IMR-90 (cell line): ENCODE data around the gene RALGPS2. TPM values are rescaled to one million over a fixed set of nuclear protein-coding genes. Genes with fewer than 3 reads are reported as not detected.
"Not testable (repeated sequence)": the region's sequence is repeated elsewhere in the genome, so short reads cannot be mapped to it uniquely, and the experiment has no call there.

Experiments used
- ATAC-seq: fragments of 200-7000 bp; cut with Tn5 transposase; 2 replicates; pipeline ENCODE4 v1.9.1; 2020; ENCODE audit warnings: low read depth, mild to moderate bottlenecking, moderate library complexity
- BruUV-seq: library from RNA; stranded (reverse); fragments of 400-500 nt; replicated peaks from 2 replicates; lab custom pipeline; 2021; lab: Mats Ljungman, UMichigan
- CTCF ChIA-PET: fragments of 300-600 bp; formaldehyde crosslinking; extraction: SDS; loops from one replicate; lab custom pipeline; 2021; ENCODE audit warnings: antibody characterized with exemption; lab: Yijun Ruan, JAX
- POLR2A ChIA-PET: fragments of 300-600 bp; sonication (Branson Sonifier 250); formaldehyde crosslinking; loops from one replicate; lab custom pipeline; 2022; ENCODE audit warnings: antibody characterized with exemption; ENCODE audit not compliant: unreplicated experiment; lab: Charles Lee
- DNase-seq: peaks from one replicate; pipeline ENCODE4 v3.0.0; 2013
- H2AFZ ChIP-seq: replicated peaks from 2 replicates; pipeline ENCODE3; 2013; ENCODE audit warnings: low read length, mild to moderate bottlenecking; ENCODE audit not compliant: poor library complexity
- H2AK5ac ChIP-seq: 2 replicates; pipeline ENCODE4 v1.6.1; 2013; ENCODE audit warnings: low read depth, low read length, inconsistent platforms
- H2AK9ac ChIP-seq: replicated peaks from 2 replicates; pipeline ENCODE3; 2013; ENCODE audit warnings: mild to moderate bottlenecking, low read depth, low read length, moderate library complexity; ENCODE audit not compliant: poor library complexity
- H2BK120ac ChIP-seq: 2 replicates; pipeline ENCODE4 v1.6.1; 2013; ENCODE audit warnings: low read depth, low read length, inconsistent platforms
- H2BK15ac ChIP-seq: 3 replicates; pipeline ENCODE4 v1.6.1; 2013; ENCODE audit warnings: low read depth, low read length, inconsistent platforms
- H2BK20ac ChIP-seq: 2 replicates; pipeline ENCODE4 v1.6.1; 2013; ENCODE audit warnings: low read depth, mild to moderate bottlenecking, inconsistent platforms, low read length, moderate library complexity
- H2BK5ac ChIP-seq: 2 replicates; pipeline ENCODE4 v1.6.1; 2013; ENCODE audit warnings: mild to moderate bottlenecking, low read depth, low read length, inconsistent platforms; ENCODE audit not compliant: poor library complexity, severe bottlenecking
- H3K14ac ChIP-seq: replicated peaks from 2 replicates; pipeline ENCODE4 v1.6.1; 2013; ENCODE audit warnings: low read depth, low read length, inconsistent platforms
- H3K18ac ChIP-seq: 2 replicates; pipeline ENCODE4 v1.6.1; 2013; ENCODE audit warnings: low read depth, low read length, control low read depth
- H3K23ac ChIP-seq: 2 replicates; pipeline ENCODE4 v1.6.1; 2013; ENCODE audit warnings: low read depth, low read length, inconsistent platforms
- H3K27ac ChIP-seq: 2 replicates; pipeline ENCODE4 v1.5.1; 2013; ENCODE audit warnings: mild to moderate bottlenecking, control low read depth, low read length; ENCODE audit not compliant: insufficient read depth
- H3K27me3 ChIP-seq: 2 replicates; pipeline ENCODE4 v1.6.1; 2013; ENCODE audit warnings: low read length; ENCODE audit not compliant: control insufficient read depth, insufficient read depth
- H3K36me3 ChIP-seq: 2 replicates; pipeline ENCODE4 v1.6.1; 2013; ENCODE audit warnings: low read length, mixed read lengths; ENCODE audit not compliant: control insufficient read depth, insufficient read depth
- H3K4ac ChIP-seq: 2 replicates; pipeline ENCODE4 v1.6.1; 2013; ENCODE audit warnings: low read depth, low read length, inconsistent platforms
- H3K4me1 ChIP-seq: 2 replicates; pipeline ENCODE4 v1.6.1; 2013; ENCODE audit warnings: low read length, mixed read lengths; ENCODE audit not compliant: control insufficient read depth, insufficient read depth
- H3K4me2 ChIP-seq: 2 replicates; pipeline ENCODE4 v1.6.1; 2013; ENCODE audit warnings: low read depth, mild to moderate bottlenecking, control low read depth, low read length, moderate library complexity
- H3K4me3 ChIP-seq: 2 replicates; pipeline ENCODE4 v1.5.1; 2013; ENCODE audit warnings: low read depth, mild to moderate bottlenecking, control low read depth, low read length, moderate library complexity; ENCODE audit not compliant: insufficient read depth
- H3K56ac ChIP-seq: 2 replicates; pipeline ENCODE4 v1.6.1; 2013; ENCODE audit warnings: low read length, inconsistent platforms; ENCODE audit not compliant: insufficient read depth; ENCODE audit errors: extremely low read depth
- H3K79me1 ChIP-seq, 2 experiments: 2 replicates each; pipeline ENCODE4 v1.6.1; 2013; ENCODE audit warnings: low read length in 2 of 2, inconsistent platforms in 1 of 2, low read depth in 1 of 2
- H3K9ac ChIP-seq: 2 replicates; pipeline ENCODE4 v1.6.1; 2013; ENCODE audit warnings: low read depth, low read length, control low read depth
- H3K9me1 ChIP-seq: 2 replicates; pipeline ENCODE4 v1.6.1; 2013; ENCODE audit warnings: low read length, inconsistent platforms; ENCODE audit not compliant: insufficient read depth
- H3K9me3 ChIP-seq: 2 replicates; pipeline ENCODE4 v1.6.1; 2013; ENCODE audit warnings: low read length; ENCODE audit not compliant: control insufficient read depth, insufficient read depth
- H4K20me1 ChIP-seq: 2 replicates; pipeline ENCODE4 v1.6.1; 2013; ENCODE audit warnings: low read length, inconsistent platforms; ENCODE audit not compliant: insufficient read depth
- H4K5ac ChIP-seq: 2 replicates; pipeline ENCODE4 v1.6.1; 2013; ENCODE audit warnings: mild to moderate bottlenecking, low read depth, low read length, control low read depth
- H4K8ac ChIP-seq, 2 experiments: 2 replicates each; pipeline ENCODE4 v1.6.1; 2013; ENCODE audit warnings: low read depth in 2 of 2, low read length in 2 of 2, control low read depth in 1 of 2, inconsistent platforms in 1 of 2
- H4K91ac ChIP-seq: 2 replicates; pipeline ENCODE4 v1.6.1; 2013; ENCODE audit warnings: low read depth, low read length, inconsistent platforms; ENCODE audit not compliant: insufficient read depth
- CHD1 ChIP-seq: IDR thresholded peaks from 2 replicates; pipeline ENCODE4 v1.6.1; 2012; ENCODE audit warnings: low read depth, low read length, improper control_type of control experiment
- ELK1 ChIP-seq: fragments of 150-350 bp; IDR thresholded peaks from 2 replicates; pipeline ENCODE4 v1.6.1; 2016; ENCODE audit warnings: low read depth, mild to moderate bottlenecking, low read length, moderate library complexity, borderline replicate concordance
- MXI1 ChIP-seq: IDR thresholded peaks from 2 replicates; pipeline ENCODE4 v1.6.1; 2012; ENCODE audit warnings: low read depth, mild to moderate bottlenecking, low read length, moderate library complexity, borderline replicate concordance
- RAD21 ChIP-seq: IDR thresholded peaks from 2 replicates; pipeline ENCODE4 v1.6.1; 2012; ENCODE audit warnings: low read length, improper control_type of control experiment
- USF2 ChIP-seq: fragments of 150-350 bp; IDR thresholded peaks from 2 replicates; pipeline ENCODE4 v1.6.1; 2017; ENCODE audit warnings: mild to moderate bottlenecking, antibody characterized with exemption, low read length, low read depth
- WGBS, 2 experiments: methylation state at CpG; one replicate each; pipeline versions ENCODE4 v1.1.5 to v1.1.7; 2013; ENCODE audit warnings: missing lambda C conversion rate in 2 of 2; ENCODE audit not compliant: insufficient read length in 1 of 2; ENCODE audit errors: extremely low coverage in 2 of 2; 5-methylcytosine and 5-hydroxymethylcytosine counted together
- dilution Hi-C: fragments of 300-500 bp; cut with HindIII; formaldehyde crosslinking; loops from one replicate; pipeline ENCODE4 v1.14.3; 2018; ENCODE audit warnings: low sequenced_read_pairs; ENCODE audit not compliant: unreplicated experiment
- in situ Hi-C: fragments of 300-500 bp; cut with MboI; formaldehyde crosslinking; loops from 3 replicates; pipeline ENCODE4 v1.14.3; 2019; ENCODE audit warnings: low sequenced_read_pairs, inconsistent platforms, mixed read lengths
- intact Hi-C: fragments of 100-400 bp; cut with micrococcal nuclease; formaldehyde crosslinking; loops from 2 replicates; pipeline ENCODE4 v1.10.0; 2022
- polyA plus RNA-seq, 3 experiments: library from polyadenylated mRNA; depleted of rRNA; stranded (reverse); fragments of >200 nt; gene quantifications; 2 replicates each; pipeline ENCODE4 v1.2.3, GENCODE V29; 2012; ENCODE audit warnings: low replicate concordance in 1 of 3
- total RNA-seq: library from RNA; depleted of rRNA; stranded (reverse); fragments of >200 nt; gene quantifications from 2 replicates; pipeline ENCODE4 v1.2.3, GENCODE V29; 2012

The RALGPS2 gene
- total and polyA plus RNA-seq, 2 of the 4 experiments (the other 2 are of a cell fraction): 13.8 to 148 TPM

GRCh38 chr1:178746345-178746744 lies 21.3 kb downstream of the RALGPS2 start:
- Histone ChIP-seq H3K4me1 (peaks cover 4% of the 10 kb centered on the region), H2BK15ac (no peak overlapping the region), H2AK9ac (no peak overlapping the region), H3K9me1 (peaks cover 4% of the 10 kb centered on the region; the same call in 1 of the 2 replicates), H3K9ac (no peak overlapping the region), H4K20me1 (0 out of 2 replicates have a peak, but pooled peaks cover 9% of the 10 kb centered on the region), H3K4ac (no peak overlapping the region), H4K8ac (no peak overlapping the region), H2BK20ac (no peak overlapping the region), H2BK5ac (no peak overlapping the region), H3K4me2 (no peak overlapping the region), H3K9me3 (no peaks in the 10 kb centered on the region), H2AFZ (no peak overlapping the region), H3K4me3 (no peak overlapping the region), H4K5ac (no peak overlapping the region), H3K36me3 (peaks cover 22% of the 10 kb centered on the region), H3K56ac (no peak overlapping the region), H3K27me3 (no peaks in the 10 kb centered on the region), H3K14ac (no peak overlapping the region), H3K27ac (no peak overlapping the region), H2BK120ac (no peak overlapping the region), H3K23ac (no peak overlapping the region), H2AK5ac (no peak overlapping the region), H4K91ac (no peak overlapping the region), H3K18ac (no peak overlapping the region), H3K79me1 (peaks cover 22 to 36% of the 10 kb centered on the region in 2 experiments)
- ChIA-PET CTCF (interaction anchor here (0.5 kb wide), 1 partner anchor 1069 kb away, joined by 3 read pairs; no protein-coding TSS in a partner anchor), POLR2A (no interaction called here)
- dilution Hi-C loops: no loop called here
- no peak for DNase-seq
- intact Hi-C loops: no loop called here
- ATAC-seq: no peak
- no peak for TF ChIP-seq CHD1
- no peak for TF ChIP-seq MXI1
- TF ChIP-seq RAD21: no peak
- no peak for TF ChIP-seq ELK1
- no peak for TF ChIP-seq USF2
- BruUV-seq: no TSS peak
- WGBS, 2 experiments: no CpG with 5 or more reads among the region's 2 CpGs
- in situ Hi-C loops: no loop called here

DNA sequence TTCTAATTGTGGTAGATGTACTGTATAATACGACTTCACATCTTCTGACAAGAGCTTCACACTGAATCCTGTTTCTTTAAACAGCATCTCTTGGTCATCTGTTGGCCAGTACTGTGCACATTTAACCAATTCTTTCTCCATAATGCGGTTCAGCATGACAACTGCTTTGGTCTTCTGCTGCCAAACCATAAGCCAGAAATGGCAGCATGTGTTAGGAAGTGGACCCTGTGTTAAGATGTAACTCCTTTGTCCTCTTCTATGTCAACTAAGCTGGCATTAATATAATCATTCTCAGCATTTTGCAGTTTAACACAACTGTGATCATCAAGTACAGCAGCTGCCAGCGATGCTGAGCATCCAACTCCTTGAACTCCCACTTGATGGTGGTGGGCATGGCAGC lies 22.3 kb downstream of the RALGPS2 start:
- Histone ChIP-seq H3K79me1 (peaks cover 28 to 42% of the 10 kb centered on the region in 2 experiments), H3K36me3 (peaks cover 22% of the 10 kb centered on the region)
- H4K8ac ChIP-seq, H2AK9ac ChIP-seq, H3K4ac ChIP-seq, H3K27me3 ChIP-seq, H2BK20ac ChIP-seq, H3K9me1 ChIP-seq, DNase-seq, H3K56ac ChIP-seq, H2BK15ac ChIP-seq, H4K20me1 ChIP-seq, H3K4me2 ChIP-seq, H3K4me3 ChIP-seq, POLR2A ChIA-PET, BruUV-seq, H2AFZ ChIP-seq, H2BK5ac ChIP-seq, CTCF ChIA-PET, H3K18ac ChIP-seq, H3K9me3 ChIP-seq, H2AK5ac ChIP-seq, H3K4me1 ChIP-seq, intact Hi-C loops, H4K5ac ChIP-seq, H3K9ac ChIP-seq, H3K14ac ChIP-seq, H3K27ac ChIP-seq, ATAC-seq, dilution Hi-C loops, H2BK120ac ChIP-seq, in situ Hi-C loops, H4K91ac ChIP-seq, H3K23ac ChIP-seq: not testable (repeated sequence)
- no CpG with 5 or more reads among the region's 3 CpGs for WGBS, 2 experiments
